ENCODE data around the gene MAVS.
"Not testable (repeated sequence)": the region's sequence is repeated elsewhere in the genome, so short reads cannot be mapped to it uniquely, and the experiment has no call there.

MAVS gene

DNA sequence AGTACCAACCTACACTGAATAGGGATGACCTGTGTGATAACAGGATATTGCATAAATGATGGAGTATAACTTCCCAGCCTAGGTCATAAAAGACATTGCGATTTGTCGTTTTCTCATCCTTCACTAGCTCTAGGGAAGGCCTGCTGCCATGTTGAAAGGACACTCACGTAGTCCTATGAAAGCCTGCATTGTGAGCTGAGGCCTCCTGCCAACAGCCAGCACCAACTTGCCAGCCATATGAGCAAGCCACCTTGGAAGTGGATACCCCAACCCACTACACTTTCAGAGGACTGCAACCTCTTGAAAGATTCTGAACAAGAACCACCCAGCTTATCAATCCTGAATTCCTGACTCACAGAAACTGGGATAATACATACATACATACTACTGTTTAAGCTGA lies 39.1 kb downstream of the MAVS start:
- DNase-seq (ENCODE audit: low read depth in 2 of 3, low spot score in 2 of 3), result no peak

DNA sequence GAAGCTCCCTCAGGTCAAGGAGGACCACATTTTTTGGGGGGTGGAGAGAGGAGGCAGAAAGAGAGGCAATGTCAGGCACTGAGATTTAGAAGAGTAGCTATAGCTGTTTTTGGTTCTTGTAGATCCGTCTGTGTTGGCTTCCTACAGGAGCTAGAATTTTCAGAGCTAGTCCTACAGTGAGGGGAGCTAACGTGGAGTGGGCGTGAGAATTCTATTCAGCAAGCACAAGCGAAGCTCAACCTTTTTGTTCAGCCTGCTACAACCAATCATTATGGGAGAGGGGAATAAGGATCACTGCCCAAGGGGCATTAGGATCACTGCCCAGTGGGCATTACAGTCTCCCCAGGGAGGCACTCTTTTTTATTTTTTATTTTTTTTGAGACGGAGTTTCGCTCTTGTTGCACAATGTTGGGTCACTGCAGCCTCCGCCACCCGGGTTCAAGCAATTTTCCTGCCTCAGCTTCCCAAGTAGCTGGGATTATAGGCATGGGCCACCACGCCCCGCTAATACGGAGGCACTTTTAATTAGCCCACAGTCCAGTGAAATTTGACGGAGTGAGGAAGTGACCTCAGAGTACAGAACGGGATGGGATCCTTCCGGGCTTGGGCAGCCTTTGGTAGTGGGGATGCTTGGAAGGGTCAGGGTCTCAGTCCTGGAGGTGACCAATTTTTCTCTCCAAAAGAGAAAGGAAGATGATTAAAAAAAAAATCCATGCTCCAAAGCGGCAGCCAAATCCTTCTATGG lies 41.4 kb downstream of the MAVS start:
- DNase-seq (ENCODE audit: low read depth in 2 of 3, low spot score in 2 of 3), result no peak

GRCh38 chr20:3888622-3889488 lies 42.2 kb downstream of the MAVS start, which contains the start of gene PANK2:
PANK2 (plus strand) TSS chr20:3889387.
- DNase-seq (ENCODE audit: low read depth in 2 of 3, low spot score in 2 of 3), result peak; percentile 87 to 94 (median 91)

- peak; percentile 11 to 32 (median 31) for DNase-seq (ENCODE audit: low read depth in 2 of 3, low spot score in 2 of 3)
Observed at GRCh38 chr20:3889489-3890397, 43.1 kb downstream of the MAVS start.

DNA sequence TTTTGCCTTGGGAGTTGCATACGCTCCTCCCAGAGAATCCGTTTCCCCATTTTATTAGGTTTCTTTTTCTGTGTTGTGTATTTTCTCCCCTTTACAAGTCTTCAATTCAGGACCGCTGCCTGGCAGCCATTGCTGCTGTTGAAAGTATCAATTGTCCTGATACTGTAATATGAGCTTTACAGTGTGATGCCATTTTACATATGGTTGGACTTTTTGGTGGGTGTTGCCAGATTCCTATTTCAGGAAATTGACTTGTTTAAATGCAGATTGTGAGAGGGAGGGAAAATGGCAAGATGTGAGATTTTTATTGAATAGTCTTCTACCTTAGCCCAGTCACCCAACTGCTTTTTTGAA lies 43.7 kb downstream of the MAVS start:
- DNase-seq (ENCODE audit: low read depth in 2 of 3, low spot score in 2 of 3), result no peak

DNA sequence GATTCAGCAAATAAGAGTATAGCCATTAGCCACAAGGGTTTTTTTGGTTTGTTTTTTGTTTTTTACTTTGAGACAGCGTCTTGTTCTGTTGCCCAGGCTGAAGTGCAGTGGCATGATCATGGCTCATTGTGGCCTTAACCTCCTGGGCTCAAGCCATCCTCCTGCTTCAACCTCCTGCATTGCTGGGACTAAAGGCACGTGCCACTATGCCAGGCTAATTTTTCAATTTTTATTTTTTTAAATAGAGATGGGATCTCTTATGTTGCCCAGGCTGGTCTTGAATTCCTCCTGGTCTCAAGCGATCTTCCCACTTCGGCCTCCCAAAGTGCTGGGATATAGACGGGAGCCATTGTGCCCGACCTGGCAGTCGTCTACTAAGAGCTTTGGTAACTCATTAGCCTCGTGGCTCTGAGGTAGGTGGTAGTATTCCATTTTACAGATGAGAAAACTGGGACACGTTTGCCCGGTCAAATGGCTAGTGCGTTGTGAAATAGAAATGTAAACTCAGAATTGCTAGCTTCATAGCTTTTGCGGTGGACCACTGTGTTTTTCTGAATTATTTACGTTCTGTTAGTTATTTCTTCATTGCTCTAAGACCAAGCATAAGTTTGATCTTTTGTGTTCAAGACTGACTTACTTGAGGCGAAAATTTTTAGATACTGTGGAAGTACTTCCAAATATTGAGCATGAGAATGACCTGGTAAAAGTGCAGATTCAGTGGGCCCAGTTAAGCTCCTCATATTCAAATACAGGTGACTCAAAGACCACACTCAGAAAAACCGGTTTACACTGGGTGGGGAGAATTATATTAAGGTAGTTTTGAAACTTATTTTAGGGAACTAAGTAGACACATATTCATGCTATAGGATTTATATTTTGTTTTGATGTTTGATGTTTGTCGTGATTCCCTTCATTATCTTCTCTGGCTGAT lies 44.6 kb downstream of the MAVS start:
- DNase-seq (ENCODE audit: low read depth in 2 of 3, low spot score in 2 of 3), result no peak

- DNase-seq (ENCODE audit: low read depth in 2 of 3, low spot score in 2 of 3), result no peak
Observed at GRCh38 chr20:3894796-3895195, 48.2 kb downstream of the MAVS start.

DNA sequence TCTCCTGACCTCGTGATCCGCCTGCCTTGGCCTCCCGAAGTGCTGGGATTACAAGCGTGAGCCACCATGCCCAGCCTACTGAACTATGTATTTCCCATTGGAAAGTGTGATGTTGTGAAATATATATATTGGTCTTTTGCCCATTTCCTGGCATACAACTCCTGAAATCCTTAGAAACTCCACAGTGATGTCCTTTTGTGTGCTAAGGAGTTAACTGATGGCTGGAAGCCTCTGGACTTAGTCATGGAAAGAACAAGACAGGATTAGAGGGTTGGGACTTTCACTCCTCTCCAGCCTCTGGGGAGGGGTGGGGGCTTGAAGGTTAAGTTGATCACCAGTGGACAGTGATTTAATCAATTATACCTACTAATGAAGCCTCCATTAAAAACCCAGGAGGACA lies 49.7 kb downstream of the MAVS start:
- no peak for DNase-seq (ENCODE audit: low read depth in 2 of 3, low spot score in 2 of 3)

DNA sequence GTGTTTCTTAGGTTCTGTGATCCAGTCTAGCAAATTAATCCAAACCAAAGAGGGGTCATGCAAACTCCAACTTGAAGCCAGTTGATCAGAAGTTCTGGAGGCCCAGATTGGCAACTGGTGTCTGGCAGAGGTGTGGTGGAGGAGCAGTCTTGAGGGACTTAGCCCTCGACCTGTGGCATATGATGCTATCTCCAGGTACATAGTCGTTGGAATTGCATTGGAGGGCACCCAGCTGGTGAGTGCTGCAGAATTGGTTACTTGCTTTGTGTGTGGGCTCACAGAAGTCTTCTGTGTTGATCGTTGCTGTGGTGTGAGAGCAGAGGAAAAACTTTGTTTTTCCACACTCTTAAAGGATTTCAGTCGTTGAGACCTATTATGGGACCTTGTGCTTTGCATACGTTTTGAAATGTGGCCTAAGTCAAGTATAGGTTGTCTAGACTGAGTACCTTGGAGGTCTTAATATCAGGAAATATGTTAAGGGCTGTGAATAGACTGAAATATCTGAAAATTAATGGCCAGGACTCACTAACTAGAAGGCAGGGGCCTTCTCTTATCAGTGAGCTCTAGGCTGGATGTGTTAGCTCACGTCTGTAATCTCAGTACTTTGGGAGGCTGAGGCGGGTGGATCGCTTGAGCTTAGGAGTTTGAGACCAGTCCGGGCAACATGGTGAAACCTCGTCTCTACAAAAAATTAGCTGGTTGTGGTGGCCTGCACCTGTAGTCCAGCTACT lies 50.4 kb downstream of the MAVS start:
- DNase-seq (ENCODE audit: low read depth in 2 of 3, low spot score in 2 of 3), result no peak

- not testable (repeated sequence) for DNase-seq (ENCODE audit: low read depth in 2 of 3, low spot score in 2 of 3)
Observed at GRCh38 chr20:3898181-3898580, 51.5 kb downstream of the MAVS start.

- no peak for DNase-seq (ENCODE audit: low read depth in 2 of 3, low spot score in 2 of 3)
Observed at GRCh38 chr20:3898639-3899038, 52.0 kb downstream of the MAVS start.

DNA sequence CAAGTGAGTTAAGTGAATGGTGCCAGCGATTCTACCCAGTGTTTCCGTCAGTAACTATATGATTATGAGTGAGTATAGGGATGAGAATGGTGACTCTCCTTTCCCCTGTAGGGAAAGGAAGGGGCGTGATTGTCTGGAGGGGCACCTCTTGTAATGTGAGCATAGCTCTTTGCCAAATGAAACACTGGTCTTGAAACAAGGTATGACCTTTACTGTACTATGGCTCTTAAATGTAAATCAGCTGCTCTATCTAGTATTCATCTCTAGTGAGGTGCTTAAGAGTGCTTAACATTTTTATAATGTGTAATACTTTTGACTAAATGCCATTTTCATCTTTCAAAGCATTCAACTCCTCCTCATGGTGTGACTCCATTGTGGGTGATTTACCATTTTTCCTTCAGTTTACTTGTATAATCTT lies 53.6 kb downstream of the MAVS start:
- no peak for DNase-seq (ENCODE audit: low read depth in 2 of 3, low spot score in 2 of 3)

DNA sequence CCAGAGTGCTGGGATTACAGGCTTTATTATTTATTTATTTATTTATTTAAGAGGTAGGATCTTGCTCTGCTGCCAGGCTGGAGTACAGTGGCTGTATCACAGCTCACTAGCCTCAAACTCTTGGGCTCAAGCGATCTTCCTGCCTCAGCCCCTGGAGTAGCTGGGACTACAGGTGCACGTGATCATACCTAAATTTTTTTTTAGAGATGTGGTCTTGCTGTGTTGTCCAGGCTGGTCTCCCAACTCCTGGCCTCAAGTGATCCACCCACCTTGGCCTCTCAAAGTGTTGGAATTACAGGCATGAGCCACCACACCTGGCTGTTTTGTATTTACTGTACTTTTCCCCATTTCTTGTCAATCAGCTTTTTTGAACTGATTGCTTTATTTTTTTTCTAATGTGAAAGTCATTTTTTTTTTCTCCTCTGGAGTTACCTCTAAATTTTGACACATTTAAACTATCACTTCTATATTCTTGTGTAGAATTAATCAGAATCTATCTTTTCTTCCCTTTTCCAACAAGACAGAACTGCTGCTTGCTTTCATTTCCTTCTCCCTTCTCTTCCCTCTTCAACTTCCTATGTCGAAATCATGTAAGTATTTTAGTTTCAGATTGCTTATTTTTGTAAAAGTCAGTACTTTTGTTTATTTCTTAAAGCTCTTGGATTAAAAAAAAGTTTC lies 54.5 kb downstream of the MAVS start:
- DNase-seq (ENCODE audit: low read depth in 2 of 3, low spot score in 2 of 3), result no peak

- DNase-seq (ENCODE audit: low read depth in 2 of 3, low spot score in 2 of 3), result no peak
Observed at GRCh38 chr20:3901706-3902440, 55.2 kb downstream of the MAVS start.

GRCh38 chr20:3902446-3902845 lies 55.8 kb downstream of the MAVS start:
- no peak for DNase-seq (ENCODE audit: low read depth in 2 of 3, low spot score in 2 of 3)

- DNase-seq (ENCODE audit: low read depth in 2 of 3, low spot score in 2 of 3), result no peak
Observed at GRCh38 chr20:3904224-3904623, 57.6 kb downstream of the MAVS start.

GRCh38 chr20:3904857-3905256 lies 58.2 kb downstream of the MAVS start:
- no peak for DNase-seq (ENCODE audit: low read depth in 2 of 3, low spot score in 2 of 3)
